ENCODE data around the gene MTCH1. TPM values are rescaled to one million over a fixed set of nuclear protein-coding genes. Genes with fewer than 3 reads are reported as not detected.

MTCH1 gene
- total RNA-seq, 4 donors from 2014 or later: 111 to 172 (median 146) TPM

GRCh38 chr6:37030599-37030998, 44.6 kb upstream of the MTCH1 start:
- no peaks in the 10 kb centered on the region for H3K36me3 ChIP-seq
- H3K27me3 ChIP-seq: no peaks in the 10 kb centered on the region
- TF ChIP-seq CTCF (IDR thresholded peaks at IDR 0.05): no peak
- TF ChIP-seq POLR2A (IDR thresholded peaks at IDR 0.05): no peak
- no peak overlapping the region for H3K27ac ChIP-seq
- no peak overlapping the region for H3K4me3 ChIP-seq
- intact Hi-C loops (cut with DNase I; ENCODE audit: low total_unique reads): no loop called here
- no peak for DNase-seq
- no peaks in the 10 kb centered on the region for H3K4me1 ChIP-seq
- H3K9me3 ChIP-seq: peaks cover 0 to 3% of the 10 kb centered on the region in 2 donors

GRCh38 chr6:37029249-37029971, 43.4 kb upstream of the MTCH1 start:
- intact Hi-C loops (cut with DNase I; ENCODE audit: low total_unique reads): loop anchor here (10.0 kb wide), 2 partner anchors 145 to 175 kb away; partner anchors contain the start of gene PIM1
- DNase-seq: peak; percentile 69 to 74
- Histone ChIP-seq H3K27me3 (no peaks in the 10 kb centered on the region), H3K27ac (no peak overlapping the region), H3K4me3 (no peak overlapping the region), H3K36me3 (no peaks in the 10 kb centered on the region), H3K4me1 (no peaks in the 10 kb centered on the region), H3K9me3 (peaks cover 0 to 3% of the 10 kb centered on the region in 2 donors)
- TF ChIP-seq CTCF (IDR thresholded peaks at IDR 0.05) (peak; percentile 66 to 85 (median 76)), POLR2A (IDR thresholded peaks at IDR 0.05) (no peak)

- Histone ChIP-seq H3K9me3 (peaks cover 0 to 3% of the 10 kb centered on the region in 2 donors), H3K4me1 (no peaks in the 10 kb centered on the region), H3K4me3 (no peak overlapping the region), H3K36me3 (no peaks in the 10 kb centered on the region), H3K27me3 (no peaks in the 10 kb centered on the region), H3K27ac (no peak overlapping the region)
- TF ChIP-seq POLR2A (IDR thresholded peaks at IDR 0.05) (no peak), CTCF (IDR thresholded peaks at IDR 0.05) (no peak)
- DNase-seq: no peak
- intact Hi-C loops (cut with DNase I; ENCODE audit: low total_unique reads): loop anchor here (10.0 kb wide), 2 partner anchors 147 to 177 kb away; partner anchors contain the start of gene PIM1
Observed at GRCh38 chr6:37027811-37028469, 41.9 kb upstream of the MTCH1 start.

- H3K27ac ChIP-seq: no peak overlapping the region
- TF ChIP-seq CTCF (IDR thresholded peaks at IDR 0.05): no peak
- no peak for TF ChIP-seq POLR2A (IDR thresholded peaks at IDR 0.05)
- no peaks in the 10 kb centered on the region for H3K27me3 ChIP-seq
- DNase-seq: no peak
- H3K4me3 ChIP-seq: no peak overlapping the region
- H3K4me1 ChIP-seq: no peaks in the 10 kb centered on the region
- no peaks in the 10 kb centered on the region for H3K36me3 ChIP-seq
- intact Hi-C loops (cut with DNase I; ENCODE audit: low total_unique reads): loop anchor here (10.0 kb wide), 2 partner anchors 148 to 178 kb away; partner anchors contain the start of gene PIM1
- H3K9me3 ChIP-seq: peaks cover 0 to 3% of the 10 kb centered on the region in 2 donors
Observed at GRCh38 chr6:37027036-37027720, 41.2 kb upstream of the MTCH1 start.
